OCI-LY7 (cell line): ENCODE data around the gene CEP57L1. TPM values are rescaled to one million over a fixed set of nuclear protein-coding genes. Genes with fewer than 3 reads are reported as not detected.

Experiments used
- BruUV-seq: library from RNA; stranded (reverse); fragments of 400-500 nt; replicated peaks from 2 replicates; lab custom pipeline; 2021; lab: Mats Ljungman, UMichigan
- CTCF ChIA-PET: fragments of 300-600 bp; sonication (Branson Sonifier 250); formaldehyde crosslinking; loops from one replicate; lab custom pipeline; 2022; ENCODE audit warnings: antibody characterized with exemption; ENCODE audit not compliant: unreplicated experiment; lab: Charles Lee
- POLR2A ChIA-PET: fragments of 300-600 bp; sonication (Branson Sonifier 250); formaldehyde crosslinking; loops from one replicate; lab custom pipeline; 2022; ENCODE audit warnings: antibody characterized with exemption; lab: Charles Lee
- DNase-seq: peaks from one replicate; pipeline ENCODE4 v3.0.0-alpha.2; 2015; ENCODE audit warnings: low spot score
- H2AFZ ChIP-seq: fragments of 200-600 bp; sonication (generic), shearing (Covaris generic); 2 replicates; pipeline ENCODE4 v1.6.1; 2014; ENCODE audit warnings: mild to moderate bottlenecking, antibody characterized with exemption, low read length, moderate library complexity
- H3K27ac ChIP-seq: fragments of 200-600 bp; sonication (generic); 2 replicates; pipeline ENCODE4 v1.5.1; 2014; ENCODE audit warnings: mixed run types, low read depth, mild to moderate bottlenecking, moderate library complexity, low read length, inconsistent platforms; ENCODE audit not compliant: poor library complexity, severe bottlenecking
- H3K36me3 ChIP-seq: fragments of 200-600 bp; sonication (generic); 2 replicates; pipeline ENCODE4 v1.6.1; 2014; ENCODE audit warnings: mild to moderate bottlenecking, antibody characterized with exemption, low read length, moderate library complexity, mixed read lengths; ENCODE audit not compliant: insufficient read depth
- H3K4me1 ChIP-seq: fragments of 200-600 bp; sonication (generic); 2 replicates; pipeline ENCODE4 v1.5.1; 2014; ENCODE audit warnings: mild to moderate bottlenecking, low read length; ENCODE audit not compliant: insufficient read depth, poor library complexity, severe bottlenecking
- H3K4me2 ChIP-seq: fragments of 200-600 bp; sonication (generic); 2 replicates; pipeline ENCODE4 v1.6.1; 2014; ENCODE audit warnings: mild to moderate bottlenecking, low read length
- H3K4me3 ChIP-seq: fragments of 200-600 bp; sonication (generic); 2 replicates; pipeline ENCODE4 v1.5.1; 2014; ENCODE audit warnings: mild to moderate bottlenecking, low read depth, low read length; ENCODE audit not compliant: poor library complexity, severe bottlenecking
- H3K79me2 ChIP-seq: fragments of 200-600 bp; sonication (generic); 2 replicates; pipeline ENCODE4 v1.6.1; 2016; ENCODE audit warnings: low read depth, mild to moderate bottlenecking, low read length, moderate library complexity, mixed read lengths; ENCODE audit not compliant: insufficient read depth
- H3K9me2 ChIP-seq: fragments of 200-600 bp; sonication (generic); 2 replicates; pipeline ENCODE4 v1.6.1; 2016; ENCODE audit warnings: mild to moderate bottlenecking, low read length, mixed read lengths; ENCODE audit not compliant: insufficient read depth
- H3K9me3 ChIP-seq: fragments of 200-600 bp; sonication (generic); 2 replicates; pipeline ENCODE4 v1.6.1; 2014; ENCODE audit warnings: mild to moderate bottlenecking, mixed run types, low read length, mixed read lengths
- H4K20me1 ChIP-seq: fragments of 200-600 bp; sonication (generic); 2 replicates; pipeline ENCODE4 v1.6.1; 2014; ENCODE audit warnings: mild to moderate bottlenecking, antibody characterized with exemption, low read length, moderate library complexity, mixed read lengths; ENCODE audit not compliant: insufficient read depth
- EZH2phosphoT487 ChIP-seq: fragments of 200-600 bp; sonication (generic); IDR thresholded peaks from 2 replicates; pipeline ENCODE4 v1.6.1; 2018; ENCODE audit warnings: low read depth, borderline replicate concordance, mild to moderate bottlenecking, mixed run types, antibody characterized with exemption, low read length, moderate library complexity, mixed read lengths
- intact Hi-C: fragments of 100-400 bp; cut with micrococcal nuclease; formaldehyde crosslinking; loops from one replicate; pipeline ENCODE4 v1.10.0; 2022; ENCODE audit not compliant: unreplicated experiment
- total RNA-seq, 2 experiments: library from RNA; depleted of rRNA in 1 of 2; stranded (reverse); fragments of >200 nt in 1 of 2; shearing (Covaris generic) in 1 of 2; gene quantifications; 2 replicates each; pipeline ENCODE4 v1.2.3, GENCODE V29; 2014 to 2022
- TF ChIP-seq, protein P1 (sequence below): fragments of 200-600 bp; sonication (generic); conservative IDR thresholded peaks from 2 replicates; pipeline ENCODE4 v1.5.1; 2014; ENCODE audit warnings: mild to moderate bottlenecking, antibody characterized with exemption, low read length, moderate library complexity, mixed read lengths

The CEP57L1 gene
- total RNA-seq, 2 experiments from 2014 or later: 22.7 to 28.2 TPM

DNA sequence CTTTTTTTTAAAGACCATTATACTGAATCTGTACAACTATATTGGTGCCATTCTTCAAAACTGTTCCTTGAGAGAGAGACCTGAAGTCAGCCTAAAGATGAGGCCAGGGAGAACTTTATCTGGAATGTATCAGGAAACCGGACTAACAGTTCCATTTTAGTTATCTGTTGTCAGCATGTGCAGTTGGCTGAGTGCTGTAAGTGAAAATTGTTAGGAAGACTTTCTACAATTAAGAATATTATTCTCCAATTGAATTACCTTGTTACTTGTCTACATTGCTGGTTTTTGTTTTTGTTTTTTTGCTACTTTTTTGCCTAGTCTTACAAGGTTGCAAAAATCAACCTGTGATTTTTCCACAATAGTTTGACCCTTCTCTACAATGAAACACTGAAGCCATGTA, 7.5 kb downstream of the CEP57L1 start:
- no peak overlapping the region for H3K4me2 ChIP-seq
- peaks cover 13% of the 10 kb centered on the region; the same call in 1 of the 2 replicates for H3K79me2 ChIP-seq
- H3K27ac ChIP-seq: no peak overlapping the region
- no peak for TF ChIP-seq EZH2phosphoT487
- TF ChIP-seq, protein P1, sequence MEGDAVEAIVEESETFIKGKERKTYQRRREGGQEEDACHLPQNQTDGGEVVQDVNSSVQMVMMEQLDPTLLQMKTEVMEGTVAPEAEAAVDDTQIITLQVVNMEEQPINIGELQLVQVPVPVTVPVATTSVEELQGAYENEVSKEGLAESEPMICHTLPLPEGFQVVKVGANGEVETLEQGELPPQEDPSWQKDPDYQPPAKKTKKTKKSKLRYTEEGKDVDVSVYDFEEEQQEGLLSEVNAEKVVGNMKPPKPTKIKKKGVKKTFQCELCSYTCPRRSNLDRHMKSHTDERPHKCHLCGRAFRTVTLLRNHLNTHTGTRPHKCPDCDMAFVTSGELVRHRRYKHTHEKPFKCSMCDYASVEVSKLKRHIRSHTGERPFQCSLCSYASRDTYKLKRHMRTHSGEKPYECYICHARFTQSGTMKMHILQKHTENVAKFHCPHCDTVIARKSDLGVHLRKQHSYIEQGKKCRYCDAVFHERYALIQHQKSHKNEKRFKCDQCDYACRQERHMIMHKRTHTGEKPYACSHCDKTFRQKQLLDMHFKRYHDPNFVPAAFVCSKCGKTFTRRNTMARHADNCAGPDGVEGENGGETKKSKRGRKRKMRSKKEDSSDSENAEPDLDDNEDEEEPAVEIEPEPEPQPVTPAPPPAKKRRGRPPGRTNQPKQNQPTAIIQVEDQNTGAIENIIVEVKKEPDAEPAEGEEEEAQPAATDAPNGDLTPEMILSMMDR: no peak
- H3K4me3 ChIP-seq: no peak overlapping the region
- intact Hi-C loops: no loop called here
- H3K9me2 ChIP-seq: no peaks in the 10 kb centered on the region
- BruUV-seq: no TSS peak
- no peak for DNase-seq
- no peaks in the 10 kb centered on the region for H4K20me1 ChIP-seq
- no peaks in the 10 kb centered on the region for H3K4me1 ChIP-seq
- ChIA-PET POLR2A (interaction anchor here (1.5 kb wide), 1 partner anchor 19 kb away, joined by 3 read pairs; no protein-coding TSS in a partner anchor), CTCF (no interaction called here)
- H2AFZ ChIP-seq: no peak overlapping the region
- H3K36me3 ChIP-seq: peaks cover 9% of the 10 kb centered on the region; the same call in 1 of the 2 replicates
- H3K9me3 ChIP-seq: no peaks in the 10 kb centered on the region

DNA sequence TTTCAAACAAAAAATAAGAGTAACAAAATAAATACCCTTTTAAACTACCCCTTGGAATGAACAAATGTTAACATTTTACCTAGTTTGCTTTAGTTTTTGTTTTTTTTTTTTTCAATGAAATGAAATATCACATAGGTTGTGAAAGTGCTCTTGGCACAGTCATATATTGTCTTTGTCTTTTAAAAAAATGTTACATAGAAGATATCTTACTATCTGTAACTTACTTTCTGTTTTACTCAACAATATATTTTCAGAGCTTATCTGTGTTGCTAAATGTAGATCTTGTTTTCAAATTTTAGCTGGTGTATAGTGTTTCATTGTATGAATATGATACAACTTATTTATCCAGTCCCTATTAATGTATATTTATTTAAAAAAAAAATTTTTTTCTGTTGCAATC, 8.6 kb downstream of the CEP57L1 start:
- no peak overlapping the region for H3K27ac ChIP-seq
- H3K79me2 ChIP-seq: peaks cover 13% of the 10 kb centered on the region; the same call in 1 of the 2 replicates
- peaks cover 10% of the 10 kb centered on the region for H3K36me3 ChIP-seq
- intact Hi-C loops: no loop called here
- no peak overlapping the region for H3K4me3 ChIP-seq
- POLR2A ChIA-PET: interaction anchor here (0.7 to 1.2 kb wide), 3 partner anchors 10 to 381 kb away, joined by 3 read pairs; no protein-coding TSS in a partner anchor
- H4K20me1 ChIP-seq: no peaks in the 10 kb centered on the region
- no TSS peak for BruUV-seq
- no peaks in the 10 kb centered on the region for H3K9me3 ChIP-seq
- H3K4me2 ChIP-seq: no peak overlapping the region
- H3K9me2 ChIP-seq: no peaks in the 10 kb centered on the region
- no peak overlapping the region for H2AFZ ChIP-seq
- TF ChIP-seq, protein P1: no peak
- TF ChIP-seq EZH2phosphoT487: no peak
- no peak for DNase-seq
- CTCF ChIA-PET: no interaction called here
- H3K4me1 ChIP-seq: no peaks in the 10 kb centered on the region

DNA sequence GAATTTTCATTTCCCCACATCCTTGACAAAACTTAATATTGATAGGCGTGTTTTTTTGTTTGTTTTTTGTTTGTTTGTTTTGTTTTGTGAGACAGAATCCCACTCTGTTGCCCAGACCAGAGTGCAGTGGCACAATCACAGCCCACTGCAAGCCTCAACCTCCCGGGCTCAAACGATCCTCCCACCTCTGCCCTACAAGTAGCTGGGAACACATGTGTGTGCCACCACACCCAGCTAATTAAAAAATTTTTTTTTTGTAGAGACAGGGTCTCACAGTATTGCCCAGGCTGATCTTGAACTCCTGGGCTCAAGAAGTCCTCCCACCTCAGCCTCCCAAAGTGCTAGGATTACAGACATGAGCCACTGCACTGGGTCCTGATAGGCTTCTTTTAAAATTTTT, 9.2 kb downstream of the CEP57L1 start:
- DNase-seq: no peak
- Histone ChIP-seq H3K9me3 (no peaks in the 10 kb centered on the region), H3K4me3 (no peak overlapping the region), H3K4me2 (no peak overlapping the region), H3K36me3 (peaks cover 13% of the 10 kb centered on the region), H4K20me1 (no peaks in the 10 kb centered on the region), H3K27ac (no peak overlapping the region), H3K4me1 (no peaks in the 10 kb centered on the region), H3K9me2 (no peaks in the 10 kb centered on the region), H3K79me2 (peaks cover 13% of the 10 kb centered on the region; the same call in 1 of the 2 replicates), H2AFZ (no peak overlapping the region)
- TF ChIP-seq EZH2phosphoT487: no peak
- TF ChIP-seq, protein P1: no peak
- intact Hi-C loops: no loop called here
- CTCF ChIA-PET: no interaction called here
- POLR2A ChIA-PET: interaction anchor here (0.7 to 1.2 kb wide), 3 partner anchors 10 to 380 kb away, joined by 3 read pairs; no protein-coding TSS in a partner anchor
- BruUV-seq: no TSS peak
